Measurements from ENCODE around the gene XPO5. TPM values are rescaled to one million over a fixed set of nuclear protein-coding genes. Genes with fewer than 3 reads are reported as not detected.

The XPO5 gene
- total RNA-seq, 3 donors from 2014 or later = 24.0 to 29.4 (median 29.2) TPM

DNA sequence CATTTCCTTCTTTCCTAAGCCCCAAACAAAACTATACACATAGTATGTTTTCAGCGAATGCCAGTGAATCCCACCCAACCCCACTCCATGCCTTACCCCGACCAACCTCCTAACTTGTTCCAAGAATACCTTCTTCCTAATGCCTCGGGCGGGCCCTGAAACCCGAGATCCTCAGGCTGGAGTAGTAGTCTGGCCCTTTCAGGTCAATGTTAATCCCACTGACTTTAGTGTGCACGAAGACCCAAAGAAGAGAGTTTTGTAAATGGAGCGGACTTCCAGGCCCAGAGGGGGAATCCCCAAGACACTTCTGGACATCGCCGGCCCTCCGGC, 59.5 kb downstream of the XPO5 start:
- no peak for DNase-seq
- Histone ChIP-seq H3K4me3 (peak overlapping the region; percentile 82), H3K4me1 (ENCODE audit: low read depth) (peaks cover 24% of the 10 kb centered on the region), H3K9me3 (no peaks in the 10 kb centered on the region), H3K36me3 (ENCODE audit: low read depth) (no peaks in the 10 kb centered on the region)
- intact Hi-C loops (cut with DNase I, micrococcal nuclease) = no loop called here
- ATAC-seq = no peak
- TF ChIP-seq, protein P1, sequence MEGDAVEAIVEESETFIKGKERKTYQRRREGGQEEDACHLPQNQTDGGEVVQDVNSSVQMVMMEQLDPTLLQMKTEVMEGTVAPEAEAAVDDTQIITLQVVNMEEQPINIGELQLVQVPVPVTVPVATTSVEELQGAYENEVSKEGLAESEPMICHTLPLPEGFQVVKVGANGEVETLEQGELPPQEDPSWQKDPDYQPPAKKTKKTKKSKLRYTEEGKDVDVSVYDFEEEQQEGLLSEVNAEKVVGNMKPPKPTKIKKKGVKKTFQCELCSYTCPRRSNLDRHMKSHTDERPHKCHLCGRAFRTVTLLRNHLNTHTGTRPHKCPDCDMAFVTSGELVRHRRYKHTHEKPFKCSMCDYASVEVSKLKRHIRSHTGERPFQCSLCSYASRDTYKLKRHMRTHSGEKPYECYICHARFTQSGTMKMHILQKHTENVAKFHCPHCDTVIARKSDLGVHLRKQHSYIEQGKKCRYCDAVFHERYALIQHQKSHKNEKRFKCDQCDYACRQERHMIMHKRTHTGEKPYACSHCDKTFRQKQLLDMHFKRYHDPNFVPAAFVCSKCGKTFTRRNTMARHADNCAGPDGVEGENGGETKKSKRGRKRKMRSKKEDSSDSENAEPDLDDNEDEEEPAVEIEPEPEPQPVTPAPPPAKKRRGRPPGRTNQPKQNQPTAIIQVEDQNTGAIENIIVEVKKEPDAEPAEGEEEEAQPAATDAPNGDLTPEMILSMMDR (IDR thresholded peaks at IDR 0.05) = no peak

DNA sequence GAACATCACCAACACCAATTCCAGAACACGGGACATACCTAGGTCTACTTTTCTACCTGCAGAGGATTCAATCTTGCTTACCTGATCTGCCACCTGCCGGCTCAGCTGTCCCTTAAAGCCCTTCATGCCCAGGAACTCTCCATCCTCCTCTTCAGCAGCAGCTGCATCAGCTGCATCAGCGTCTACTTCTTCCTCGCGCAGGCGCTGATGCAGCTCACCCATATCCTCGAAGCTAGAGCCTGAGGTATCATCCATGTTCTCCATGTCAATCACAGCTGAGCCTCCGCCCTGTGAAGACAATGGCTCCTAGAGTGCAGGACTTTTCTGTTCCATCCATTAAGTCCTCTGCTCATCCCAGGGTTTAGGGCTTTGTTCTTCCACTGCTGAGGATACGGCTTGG, 60.0 kb downstream of the XPO5 start:
- DNase-seq (no peak), ATAC-seq (no peak)
- Histone ChIP-seq H3K9me3 (no peaks in the 10 kb centered on the region), H3K36me3 (ENCODE audit: low read depth) (no peaks in the 10 kb centered on the region), H3K4me1 (ENCODE audit: low read depth) (peaks cover 28% of the 10 kb centered on the region), H3K4me3 (no peak overlapping the region)
- TF ChIP-seq, protein P1 (IDR thresholded peaks at IDR 0.05) = no peak
- intact Hi-C loops (cut with DNase I, micrococcal nuclease) = no loop called here

DNA sequence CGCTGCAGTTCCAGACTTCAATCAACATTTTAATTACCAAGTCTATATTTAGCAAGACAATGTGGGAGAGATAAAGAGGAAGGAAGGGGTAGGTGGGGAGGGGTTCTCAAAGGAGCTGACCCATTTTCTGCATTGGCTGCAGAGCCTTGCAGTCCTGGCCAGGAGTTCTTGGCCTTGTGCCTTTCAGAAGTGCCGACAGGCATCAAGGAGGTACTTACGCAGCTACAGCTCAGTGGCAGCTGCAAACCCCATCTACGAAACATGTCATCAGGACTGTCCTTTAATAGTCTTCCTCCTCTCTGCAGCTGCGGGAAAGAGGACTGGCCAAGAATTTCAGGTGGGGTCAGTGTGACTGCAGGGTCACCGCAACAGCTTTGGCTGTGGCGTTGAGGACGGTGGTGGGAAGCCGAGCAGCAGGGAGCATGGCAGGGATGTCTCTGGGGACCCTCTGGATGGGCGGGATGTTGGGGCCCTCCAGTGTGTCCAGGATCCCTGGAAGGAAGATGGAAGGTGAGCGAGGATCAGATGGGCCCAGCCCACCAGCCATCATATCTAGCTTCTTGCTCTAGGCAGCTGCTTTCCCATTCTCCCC, 63.9 kb downstream of the XPO5 start:
- intact Hi-C loops (cut with DNase I, micrococcal nuclease) = no loop called here
- no peak for ATAC-seq
- no peak for DNase-seq
- Histone ChIP-seq H3K9me3 (no peaks in the 10 kb centered on the region), H3K4me3 (no peak overlapping the region), H3K4me1 (ENCODE audit: low read depth) (peaks cover 30% of the 10 kb centered on the region), H3K36me3 (ENCODE audit: low read depth) (no peaks in the 10 kb centered on the region)
- TF ChIP-seq, protein P1 (IDR thresholded peaks at IDR 0.05) = no peak

- DNase-seq (peak; percentile 72 to 80 (median 80)), ATAC-seq (peak; percentile 77)
- no peak overlapping the region for H3K4me3 ChIP-seq
- no peaks in the 10 kb centered on the region for H3K36me3 ChIP-seq (ENCODE audit: low read depth)
- TF ChIP-seq, protein P1 (IDR thresholded peaks at IDR 0.05) = no peak
- no peaks in the 10 kb centered on the region for H3K9me3 ChIP-seq
- intact Hi-C loops (cut with DNase I, micrococcal nuclease) = no loop called here
- peaks cover 30% of the 10 kb centered on the region for H3K4me1 ChIP-seq (ENCODE audit: low read depth)
These were observed 65.0 kb downstream of the XPO5 start for GRCh38 chr6:43510827-43511163.

GRCh38 chr6:43509984-43510826, 65.6 kb downstream of the XPO5 start, which contains the start of gene LRRC73:
LRRC73 (minus strand) TSS chr6:43510346; CDS start chr6:43509785, 561 bp downstream.
- Histone ChIP-seq H3K4me3 (peak within 1 kb of the TSS; percentile 20), H3K9me3 (no peaks in the 10 kb centered on the region), H3K36me3 (ENCODE audit: low read depth) (no peaks in the 10 kb centered on the region), H3K4me1 (ENCODE audit: low read depth) (peaks cover 24% of the 10 kb centered on the region)
- TF ChIP-seq, protein P1 (IDR thresholded peaks at IDR 0.05) = no peak
- DNase-seq (peak; percentile 88 to 94 (median 89)), ATAC-seq (peak; percentile 88)
- intact Hi-C loops (cut with DNase I, micrococcal nuclease) = loop anchor here (5.0 to 10.0 kb wide), 3 partner anchors 55 to 125 kb away; partner anchors contain the start of gene DLK2 (in 1 of the 2)
